ENCODE results near the gene THRB. TPM values are rescaled to one million over a fixed set of nuclear protein-coding genes. Genes with fewer than 3 reads are reported as not detected.

Gene THRB
- total RNA-seq, 1 experiment from 2014 or later = not detected

- H3K79me2 ChIP-seq (ENCODE audit: low read length) = no peaks in the 10 kb centered on the region
These were observed 4.1 kb upstream of the THRB start for GRCh38 chr3:24498796-24499195.

GRCh38 chr3:24498391-24498790, 3.7 kb upstream of the THRB start:
- no peak for DNase-seq
- H3K27me3 ChIP-seq (ENCODE audit: low read length) = no peaks in the 10 kb centered on the region
- no peaks in the 10 kb centered on the region for H3K9me2 ChIP-seq (replicated peaks; ENCODE audit: insufficient read depth, low read length)
- no peak overlapping the region for H3K4me3 ChIP-seq (ENCODE audit: low read length)
- H4K20me1 ChIP-seq (ENCODE audit: insufficient read depth, low read depth, low read length) = no peaks in the 10 kb centered on the region
- H3K27ac ChIP-seq (ENCODE audit: low read length) = no peak overlapping the region
- H3K36me3 ChIP-seq (ENCODE audit: insufficient read depth, low read length) = no peaks in the 10 kb centered on the region
- H3K4me2 ChIP-seq (ENCODE audit: low read depth, low read length, poor library complexity, severe bottlenecking) = no peak overlapping the region
- H3K9me3 ChIP-seq (ENCODE audit: low read length) = no peaks in the 10 kb centered on the region
- no peak overlapping the region for H3K9ac ChIP-seq (ENCODE audit: low read length)
- H3K79me2 ChIP-seq (ENCODE audit: low read length) = no peaks in the 10 kb centered on the region
- no peak overlapping the region for H2AFZ ChIP-seq (ENCODE audit: low read length)
- no peaks in the 10 kb centered on the region for H3K4me1 ChIP-seq (ENCODE audit: low read length)

More at GRCh38 chr3:24498796-24499195, 4.1 kb upstream of the THRB start:
- no peaks in the 10 kb centered on the region for H3K27me3 ChIP-seq (ENCODE audit: low read length)
- no peak overlapping the region for H3K9ac ChIP-seq (ENCODE audit: low read length)
- H3K4me3 ChIP-seq (ENCODE audit: low read length) = no peak overlapping the region
- no peaks in the 10 kb centered on the region for H3K36me3 ChIP-seq (ENCODE audit: insufficient read depth, low read length)
- H3K27ac ChIP-seq (ENCODE audit: low read length) = no peak overlapping the region
- no peak overlapping the region for H2AFZ ChIP-seq (ENCODE audit: low read length)
- no peak overlapping the region for H3K4me2 ChIP-seq (ENCODE audit: low read depth, low read length, poor library complexity, severe bottlenecking)
- no peaks in the 10 kb centered on the region for H3K4me1 ChIP-seq (ENCODE audit: low read length)
- DNase-seq = no peak
- no peaks in the 10 kb centered on the region for H3K9me3 ChIP-seq (ENCODE audit: low read length)
- H3K9me2 ChIP-seq (replicated peaks; ENCODE audit: insufficient read depth, low read length) = no peaks in the 10 kb centered on the region
- H4K20me1 ChIP-seq (ENCODE audit: insufficient read depth, low read depth, low read length) = no peaks in the 10 kb centered on the region

- Histone ChIP-seq H3K27me3 (ENCODE audit: low read length) (no peaks in the 10 kb centered on the region), H3K4me1 (ENCODE audit: low read length) (no peaks in the 10 kb centered on the region), H3K4me2 (ENCODE audit: low read depth, low read length, poor library complexity, severe bottlenecking) (no peak overlapping the region), H3K79me2 (ENCODE audit: low read length) (no peaks in the 10 kb centered on the region), H3K9me2 (replicated peaks; ENCODE audit: insufficient read depth, low read length) (no peaks in the 10 kb centered on the region), H3K9ac (ENCODE audit: low read length) (no peak overlapping the region), H3K9me3 (ENCODE audit: low read length) (no peaks in the 10 kb centered on the region), H2AFZ (ENCODE audit: low read length) (no peak overlapping the region), H4K20me1 (ENCODE audit: insufficient read depth, low read depth, low read length) (no peaks in the 10 kb centered on the region), H3K4me3 (ENCODE audit: low read length) (no peak overlapping the region), H3K36me3 (ENCODE audit: insufficient read depth, low read length) (no peaks in the 10 kb centered on the region), H3K27ac (ENCODE audit: low read length) (no peak overlapping the region)
- no peak for DNase-seq
These were observed 3.3 kb upstream of the THRB start for GRCh38 chr3:24497942-24498341.

GRCh38 chr3:24496529-24497482, 2.2 kb upstream of the THRB start:
- Histone ChIP-seq H3K9ac (ENCODE audit: low read length) (no peak overlapping the region), H3K27ac (ENCODE audit: low read length) (no peak overlapping the region)
- DNase-seq = peak; percentile 48

GRCh38 chr3:24495326-24495994, 810 bp upstream of the THRB start:
- no peak for DNase-seq
- H3K9me2 ChIP-seq (replicated peaks; ENCODE audit: insufficient read depth, low read length) = no peaks in the 10 kb centered on the region
- no peak overlapping the region for H3K4me3 ChIP-seq (ENCODE audit: low read length)
- no peaks in the 10 kb centered on the region for H3K27me3 ChIP-seq (ENCODE audit: low read length)
- H3K27ac ChIP-seq (ENCODE audit: low read length) = no peak overlapping the region
- H3K9ac ChIP-seq (ENCODE audit: low read length) = no peak overlapping the region
- peak overlapping the region; percentile 50 for H3K4me2 ChIP-seq (ENCODE audit: low read depth, low read length, poor library complexity, severe bottlenecking)
- no peaks in the 10 kb centered on the region for H3K79me2 ChIP-seq (ENCODE audit: low read length)
- H4K20me1 ChIP-seq (ENCODE audit: insufficient read depth, low read depth, low read length) = no peaks in the 10 kb centered on the region
- H3K9me3 ChIP-seq (ENCODE audit: low read length) = no peaks in the 10 kb centered on the region
- no peaks in the 10 kb centered on the region for H3K4me1 ChIP-seq (ENCODE audit: low read length)
- no peak overlapping the region for H2AFZ ChIP-seq (ENCODE audit: low read length)
- H3K36me3 ChIP-seq (ENCODE audit: insufficient read depth, low read length) = no peaks in the 10 kb centered on the region

More at GRCh38 chr3:24496529-24497482, 2.2 kb upstream of the THRB start:
- H4K20me1 ChIP-seq (ENCODE audit: insufficient read depth, low read depth, low read length) = no peaks in the 10 kb centered on the region
- no peak overlapping the region for H2AFZ ChIP-seq (ENCODE audit: low read length)
- no peaks in the 10 kb centered on the region for H3K79me2 ChIP-seq (ENCODE audit: low read length)
- H3K4me2 ChIP-seq (ENCODE audit: low read depth, low read length, poor library complexity, severe bottlenecking) = no peak overlapping the region
- no peak overlapping the region for H3K4me3 ChIP-seq (ENCODE audit: low read length)
- H3K36me3 ChIP-seq (ENCODE audit: insufficient read depth, low read length) = no peaks in the 10 kb centered on the region
- no peaks in the 10 kb centered on the region for H3K27me3 ChIP-seq (ENCODE audit: low read length)
- no peaks in the 10 kb centered on the region for H3K4me1 ChIP-seq (ENCODE audit: low read length)
- H3K9me2 ChIP-seq (replicated peaks; ENCODE audit: insufficient read depth, low read length) = no peaks in the 10 kb centered on the region
- no peaks in the 10 kb centered on the region for H3K9me3 ChIP-seq (ENCODE audit: low read length)

GRCh38 chr3:24493746-24494617, 668 bp downstream of the THRB start:
- Histone ChIP-seq H3K4me3 (ENCODE audit: low read length) (no peak overlapping the region; the same call in 1 of the 2 replicates), H2AFZ (ENCODE audit: low read length) (no peak overlapping the region), H3K9ac (ENCODE audit: low read length) (no peak overlapping the region), H3K9me3 (ENCODE audit: low read length) (no peaks in the 10 kb centered on the region), H3K27ac (ENCODE audit: low read length) (no peak overlapping the region), H3K4me2 (ENCODE audit: low read depth, low read length, poor library complexity, severe bottlenecking) (peak overlapping the region; percentile 50), H3K36me3 (ENCODE audit: insufficient read depth, low read length) (no peaks in the 10 kb centered on the region), H4K20me1 (ENCODE audit: insufficient read depth, low read depth, low read length) (no peaks in the 10 kb centered on the region), H3K27me3 (ENCODE audit: low read length) (no peaks in the 10 kb centered on the region), H3K9me2 (replicated peaks; ENCODE audit: insufficient read depth, low read length) (no peaks in the 10 kb centered on the region), H3K79me2 (ENCODE audit: low read length) (no peaks in the 10 kb centered on the region), H3K4me1 (ENCODE audit: low read length) (no peaks in the 10 kb centered on the region)
- DNase-seq = no peak

- no peaks in the 10 kb centered on the region for H3K9me2 ChIP-seq (replicated peaks; ENCODE audit: insufficient read depth, low read length)
- no peaks in the 10 kb centered on the region for H4K20me1 ChIP-seq (ENCODE audit: insufficient read depth, low read depth, low read length)
- no peaks in the 10 kb centered on the region for H3K27me3 ChIP-seq (ENCODE audit: low read length)
- H3K9me3 ChIP-seq (ENCODE audit: low read length) = no peaks in the 10 kb centered on the region
- no peak overlapping the region for H3K9ac ChIP-seq (ENCODE audit: low read length)
- no peaks in the 10 kb centered on the region for H3K36me3 ChIP-seq (ENCODE audit: insufficient read depth, low read length)
- no peak overlapping the region for H3K4me3 ChIP-seq (ENCODE audit: low read length)
- H2AFZ ChIP-seq (ENCODE audit: low read length) = no peak overlapping the region
- H3K4me1 ChIP-seq (ENCODE audit: low read length) = no peaks in the 10 kb centered on the region
- no peak overlapping the region for H3K4me2 ChIP-seq (ENCODE audit: low read depth, low read length, poor library complexity, severe bottlenecking)
- H3K79me2 ChIP-seq (ENCODE audit: low read length) = no peaks in the 10 kb centered on the region
- no peak for DNase-seq
- H3K27ac ChIP-seq (ENCODE audit: low read length) = no peak overlapping the region
These were observed 1.6 kb downstream of the THRB start for GRCh38 chr3:24492971-24493551.

Data from Karpas-422 (cell line).